Measurements from ENCODE around the gene PDE6B. TPM values are rescaled to one million over a fixed set of nuclear protein-coding genes. Genes with fewer than 3 reads are reported as not detected.

The PDE6B gene
- total RNA-seq, 3 donors from 2014 or later = 8.3 to 10.5 (median 10.3) TPM

DNA sequence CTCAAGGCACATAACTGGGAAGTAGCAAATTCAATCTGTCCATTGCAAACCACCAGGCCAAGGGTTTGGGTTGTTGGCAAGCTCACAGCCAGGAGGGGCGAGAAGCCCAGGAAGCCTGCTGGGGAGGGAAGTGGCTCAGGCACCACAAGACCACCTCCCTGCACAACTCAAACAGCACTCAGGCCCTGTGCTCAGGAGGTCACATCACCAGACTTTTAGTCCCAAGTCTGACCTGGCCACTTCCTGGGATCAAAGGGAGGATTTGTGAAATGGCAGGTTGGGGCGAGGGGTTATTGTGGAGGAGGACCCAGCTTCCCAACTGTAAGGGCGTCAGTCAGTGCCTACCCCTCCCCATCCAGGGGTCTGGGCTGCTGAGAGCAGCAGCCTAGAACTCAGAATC lies 46.4 kb downstream of the PDE6B start:
- DNase-seq (no peak), ATAC-seq (no peak)
- Mint-ChIP-seq H3K4me1 (ENCODE audit: low read depth) (peaks cover 10% of the 10 kb centered on the region), H3K4me3 (peak overlapping the region; percentile 21), H3K27me3 (ENCODE audit: low read depth) (no peaks in the 10 kb centered on the region), H3K9me3 (no peaks in the 10 kb centered on the region), H3K36me3 (ENCODE audit: insufficient read depth) (peaks cover 16% of the 10 kb centered on the region)

GRCh38 chr4:673349-674091 lies 48.1 kb downstream of the PDE6B start:
- no peaks in the 10 kb centered on the region for H3K9me3 Mint-ChIP-seq
- DNase-seq = no peak
- H3K4me1 Mint-ChIP-seq (ENCODE audit: low read depth) = peaks cover 10% of the 10 kb centered on the region
- no peak for ATAC-seq
- H3K36me3 Mint-ChIP-seq (ENCODE audit: insufficient read depth) = peaks cover 16% of the 10 kb centered on the region
- no peaks in the 10 kb centered on the region for H3K27me3 Mint-ChIP-seq (ENCODE audit: low read depth)
- H3K4me3 Mint-ChIP-seq = peak overlapping the region; percentile 86

GRCh38 chr4:674172-675035 lies 49.0 kb downstream of the PDE6B start, which contains the start of the genes ATP5ME and MYL5:
Gene ATP5ME, minus strand, starts transcription at chr4:674276. Its CDS starts 29 bp downstream, at chr4:674247.
Gene MYL5, plus strand, starts transcription at chr4:674542. Its CDS starts 3,485 bp downstream, at chr4:678027.
- peak within 1 kb of the TSS; percentile 86 for H3K4me3 Mint-ChIP-seq
- no peaks in the 10 kb centered on the region for H3K9me3 Mint-ChIP-seq
- peak; percentile 94 to 96 for ATAC-seq
- peaks cover 16% of the 10 kb centered on the region for H3K36me3 Mint-ChIP-seq (ENCODE audit: insufficient read depth)
- DNase-seq = peak; percentile 98
- H3K27me3 Mint-ChIP-seq (ENCODE audit: low read depth) = no peaks in the 10 kb centered on the region
- H3K4me1 Mint-ChIP-seq (ENCODE audit: low read depth) = peaks cover 10% of the 10 kb centered on the region

DNA sequence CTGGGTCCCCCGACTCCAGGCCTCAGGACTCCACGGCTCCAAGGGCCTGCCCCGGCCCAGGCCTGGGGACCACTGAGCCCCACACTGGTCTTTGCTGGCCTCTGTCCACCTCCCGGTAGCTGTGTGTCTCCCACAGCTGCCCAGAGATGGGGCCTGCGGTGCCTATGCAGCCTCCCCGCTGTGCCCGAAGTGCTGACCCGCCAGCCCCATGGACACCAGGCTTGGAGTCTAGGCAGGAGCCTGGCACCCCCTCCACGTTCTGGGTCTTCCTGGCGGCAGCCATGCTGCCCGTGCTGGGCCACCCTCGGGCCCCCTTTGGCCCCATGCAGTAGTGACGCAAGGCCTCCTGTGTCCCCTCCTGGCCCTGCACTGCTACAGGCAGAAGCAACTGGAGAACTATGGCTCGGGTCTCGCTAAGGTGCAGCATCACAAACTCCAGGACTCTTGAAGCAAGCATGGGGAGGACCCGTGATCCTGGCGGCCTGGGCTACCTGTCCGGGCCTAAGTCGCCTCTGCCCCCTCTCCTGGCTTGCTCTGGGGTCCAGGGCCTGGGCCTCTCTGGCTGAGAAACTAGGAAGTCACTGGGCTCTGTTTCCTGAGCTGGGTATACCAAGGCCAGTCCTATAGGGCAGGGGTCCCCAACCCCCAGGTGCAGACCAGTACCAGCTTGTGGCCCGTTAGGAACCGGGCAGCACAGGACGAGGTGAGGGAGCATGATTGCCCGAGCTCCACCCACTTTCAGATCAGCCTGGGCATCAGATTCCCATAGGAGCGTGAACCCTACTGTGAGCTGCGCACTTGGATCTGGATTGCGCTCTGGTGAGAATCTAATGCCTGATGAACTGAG lies 49.9 kb downstream of the PDE6B start:
- DNase-seq = no peak

GRCh38 chr4:675980-676870 lies 50.9 kb downstream of the PDE6B start:
- peaks cover 8% of the 10 kb centered on the region for H3K36me3 Mint-ChIP-seq (ENCODE audit: insufficient read depth)
- no peak for DNase-seq
- no peaks in the 10 kb centered on the region for H3K27me3 Mint-ChIP-seq (ENCODE audit: low read depth)
- H3K4me1 Mint-ChIP-seq (ENCODE audit: low read depth) = peaks cover 18% of the 10 kb centered on the region
- H3K9me3 Mint-ChIP-seq = no peaks in the 10 kb centered on the region
- peak overlapping the region; percentile 86 for H3K4me3 Mint-ChIP-seq
- ATAC-seq = no peak

More for the DNA sequence above, 49.9 kb downstream of the PDE6B start:
- H3K4me1 Mint-ChIP-seq (ENCODE audit: low read depth) = peaks cover 11% of the 10 kb centered on the region
- peaks cover 16% of the 10 kb centered on the region for H3K36me3 Mint-ChIP-seq (ENCODE audit: insufficient read depth)
- H3K4me3 Mint-ChIP-seq = peak overlapping the region; percentile 86
- H3K27me3 Mint-ChIP-seq (ENCODE audit: low read depth) = no peaks in the 10 kb centered on the region
- ATAC-seq = peak; percentile 3 to 5
- H3K9me3 Mint-ChIP-seq = no peaks in the 10 kb centered on the region

DNA sequence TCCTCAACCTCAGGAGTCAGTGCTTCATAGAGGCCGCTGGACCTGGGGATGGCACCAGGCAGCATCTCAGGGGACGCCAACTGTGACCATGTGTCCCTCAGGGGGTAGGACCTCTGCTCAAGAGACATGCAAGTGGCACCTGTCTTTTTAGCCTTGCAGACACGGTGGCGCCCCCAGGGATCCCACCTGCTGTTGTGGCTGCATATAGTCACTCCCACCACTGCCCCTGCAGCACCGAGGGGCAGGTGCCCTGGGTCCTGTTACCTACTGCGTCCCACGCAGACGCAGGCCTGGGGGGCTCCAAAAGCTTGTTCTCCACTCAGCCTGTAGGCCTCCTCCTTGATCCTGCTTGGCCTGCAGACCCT lies 51.5 kb downstream of the PDE6B start:
- no peaks in the 10 kb centered on the region for H3K27me3 Mint-ChIP-seq (ENCODE audit: low read depth)
- no peaks in the 10 kb centered on the region for H3K9me3 Mint-ChIP-seq
- peaks cover 8% of the 10 kb centered on the region for H3K36me3 Mint-ChIP-seq (ENCODE audit: insufficient read depth)
- H3K4me3 Mint-ChIP-seq = no peak overlapping the region
- H3K4me1 Mint-ChIP-seq (ENCODE audit: low read depth) = peaks cover 18% of the 10 kb centered on the region
- DNase-seq = no peak
- ATAC-seq = no peak

DNA sequence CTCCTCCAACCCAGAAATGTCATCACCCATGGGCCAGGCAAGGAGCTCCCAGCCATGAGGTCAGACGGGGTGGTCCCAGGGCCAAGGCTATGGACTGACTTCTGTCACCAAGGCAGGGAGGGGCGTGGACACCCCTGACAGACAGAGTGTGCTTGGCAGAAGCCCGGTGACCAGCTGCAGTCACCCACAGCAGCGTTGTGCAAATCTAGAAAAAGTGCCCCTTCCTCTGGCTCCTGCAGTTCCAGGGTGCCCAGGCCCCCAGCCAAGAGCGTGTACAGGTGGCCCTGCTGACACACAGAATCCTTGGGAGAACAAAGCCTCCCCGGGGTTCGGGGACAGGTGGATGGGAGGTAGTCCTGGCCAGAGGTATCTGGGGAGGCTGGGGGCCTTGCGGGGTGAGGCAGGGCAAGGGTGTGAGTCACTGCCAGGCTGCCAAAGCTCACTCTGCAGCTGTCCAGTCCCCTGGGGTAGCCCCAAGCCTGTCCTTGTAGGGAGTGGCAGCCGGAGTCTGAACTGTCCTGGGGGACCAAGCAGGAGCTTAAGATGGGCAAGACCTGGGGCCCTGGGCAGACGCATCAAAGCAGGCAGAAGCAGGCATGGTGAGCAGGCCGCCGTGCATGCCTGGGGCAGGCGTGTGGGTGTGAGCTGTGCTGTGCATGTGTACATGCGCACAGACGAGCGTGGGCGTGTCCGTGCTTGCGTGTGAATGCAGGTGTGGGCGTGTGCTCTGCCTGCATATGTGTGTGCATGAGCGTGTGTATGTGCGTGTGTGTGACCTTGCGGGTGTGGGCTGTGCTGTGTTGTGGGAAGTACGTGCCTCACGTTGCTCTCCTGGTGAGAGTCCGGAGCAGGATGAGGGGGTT lies 52.3 kb downstream of the PDE6B start:
- no peak for DNase-seq

DNA sequence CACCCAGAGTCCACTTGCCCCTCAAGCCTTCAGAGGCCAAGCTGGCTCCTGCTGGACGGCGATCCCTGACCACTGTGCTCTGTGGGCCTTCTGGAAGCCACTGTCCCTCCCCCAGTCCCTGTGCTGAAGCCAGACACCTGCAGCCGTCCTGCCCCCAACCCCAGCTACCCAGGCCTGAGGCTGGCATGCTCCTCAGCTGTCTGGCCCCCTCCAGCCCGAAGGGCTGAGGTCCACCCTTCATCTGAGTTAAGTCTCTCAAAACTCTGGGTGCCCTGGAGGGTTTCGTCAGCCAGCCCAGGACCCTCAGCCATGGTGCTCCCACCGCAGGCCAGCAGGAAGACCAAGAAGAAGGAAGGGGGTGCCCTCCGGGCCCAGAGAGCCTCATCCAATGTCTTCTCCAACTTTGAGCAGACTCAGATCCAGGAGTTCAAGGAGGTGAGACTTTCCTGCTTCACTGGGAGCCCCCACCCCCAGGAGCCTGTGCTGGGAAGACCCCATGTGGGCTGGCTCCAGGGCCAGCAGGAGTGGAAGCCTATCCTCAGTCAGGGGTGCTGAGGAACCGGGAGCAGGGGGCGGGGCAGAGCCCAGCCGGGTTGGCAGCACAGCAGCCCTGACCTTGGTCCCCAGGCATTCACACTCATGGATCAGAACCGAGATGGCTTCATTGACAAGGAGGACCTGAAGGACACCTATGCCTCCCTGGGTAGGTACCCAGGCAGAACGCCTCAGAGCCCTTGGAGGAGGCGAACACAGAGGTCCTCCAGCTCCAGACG lies 53.1 kb downstream of the PDE6B start:
- no peaks in the 10 kb centered on the region for H3K9me3 Mint-ChIP-seq
- H3K4me3 Mint-ChIP-seq = no peak overlapping the region
- H3K27me3 Mint-ChIP-seq (ENCODE audit: low read depth) = no peaks in the 10 kb centered on the region
- H3K4me1 Mint-ChIP-seq (ENCODE audit: low read depth) = peaks cover 13% of the 10 kb centered on the region
- H3K36me3 Mint-ChIP-seq (ENCODE audit: insufficient read depth) = no peaks in the 10 kb centered on the region
- no peak for ATAC-seq
- DNase-seq = no peak

More for the DNA sequence above, 52.3 kb downstream of the PDE6B start:
- Mint-ChIP-seq H3K27me3 (ENCODE audit: low read depth) (no peaks in the 10 kb centered on the region), H3K4me1 (ENCODE audit: low read depth) (peaks cover 18% of the 10 kb centered on the region), H3K9me3 (no peaks in the 10 kb centered on the region), H3K36me3 (ENCODE audit: insufficient read depth) (peaks cover 4% of the 10 kb centered on the region), H3K4me3 (no peak overlapping the region)
- no peak for ATAC-seq

DNA sequence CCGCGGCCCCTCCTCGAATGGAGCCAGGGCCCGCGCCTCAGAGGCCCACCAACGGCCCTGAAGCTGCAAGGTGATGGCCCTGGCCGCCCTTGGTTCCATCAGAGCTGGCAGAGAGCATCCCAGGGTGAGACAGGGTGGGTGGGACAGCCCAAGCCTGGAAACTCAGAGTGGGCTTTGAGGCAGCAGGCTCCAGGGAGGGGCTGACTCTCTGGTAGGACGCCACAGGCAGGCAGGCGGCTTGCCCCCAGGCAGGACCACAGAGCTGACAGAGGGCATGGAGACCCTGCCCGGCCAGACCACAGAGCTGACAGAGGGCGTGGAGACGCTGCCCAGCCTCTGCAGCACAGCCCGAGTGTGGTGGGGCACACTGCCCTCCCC lies 53.7 kb downstream of the PDE6B start:
- no peaks in the 10 kb centered on the region for H3K36me3 Mint-ChIP-seq (ENCODE audit: insufficient read depth)
- H3K4me3 Mint-ChIP-seq = no peak overlapping the region
- H3K27me3 Mint-ChIP-seq (ENCODE audit: low read depth) = no peaks in the 10 kb centered on the region
- no peak for DNase-seq
- H3K4me1 Mint-ChIP-seq (ENCODE audit: low read depth) = peaks cover 16% of the 10 kb centered on the region
- no peak for ATAC-seq
- no peaks in the 10 kb centered on the region for H3K9me3 Mint-ChIP-seq

GRCh38 chr4:679629-680028 lies 54.3 kb downstream of the PDE6B start:
- H3K4me3 Mint-ChIP-seq = no peak overlapping the region
- no peaks in the 10 kb centered on the region for H3K36me3 Mint-ChIP-seq (ENCODE audit: insufficient read depth)
- peaks cover 16% of the 10 kb centered on the region for H3K4me1 Mint-ChIP-seq (ENCODE audit: low read depth)
- no peaks in the 10 kb centered on the region for H3K27me3 Mint-ChIP-seq (ENCODE audit: low read depth)
- ATAC-seq = no peak
- no peak for DNase-seq
- H3K9me3 Mint-ChIP-seq = no peaks in the 10 kb centered on the region

DNA sequence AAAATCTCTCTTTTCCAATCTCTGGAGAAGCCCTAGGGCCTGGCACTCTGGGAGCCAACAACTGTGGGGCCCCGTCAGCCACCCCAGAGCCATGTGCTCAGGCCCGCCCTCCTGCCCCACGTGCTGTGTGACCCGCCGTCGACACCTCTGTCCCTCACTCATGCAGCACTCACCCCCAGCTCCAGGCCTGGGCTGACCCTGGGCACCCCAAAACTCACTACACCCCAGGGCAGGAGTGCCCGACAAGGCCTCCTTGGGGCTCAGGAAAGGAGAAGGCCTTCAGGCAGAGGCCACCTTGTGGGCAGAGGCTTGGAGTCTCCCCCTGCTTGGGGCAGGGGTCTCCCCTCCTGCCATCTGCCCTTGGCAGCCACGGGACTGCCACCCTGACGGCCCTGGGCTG lies 54.7 kb downstream of the PDE6B start:
- ATAC-seq = no peak
- H3K4me1 Mint-ChIP-seq (ENCODE audit: low read depth) = peaks cover 16% of the 10 kb centered on the region
- H3K4me3 Mint-ChIP-seq = peak overlapping the region; percentile 71
- H3K36me3 Mint-ChIP-seq (ENCODE audit: insufficient read depth) = no peaks in the 10 kb centered on the region
- no peak for DNase-seq
- H3K27me3 Mint-ChIP-seq (ENCODE audit: low read depth) = no peaks in the 10 kb centered on the region
- no peaks in the 10 kb centered on the region for H3K9me3 Mint-ChIP-seq

- DNase-seq (no peak), ATAC-seq (peak; percentile 6 to 11)
- H3K9me3 Mint-ChIP-seq = no peaks in the 10 kb centered on the region
- no peaks in the 10 kb centered on the region for H3K27me3 Mint-ChIP-seq (ENCODE audit: low read depth)
- H3K4me1 Mint-ChIP-seq (ENCODE audit: low read depth) = peaks cover 16% of the 10 kb centered on the region
- H3K4me3 Mint-ChIP-seq = peak overlapping the region; percentile 71
- no peaks in the 10 kb centered on the region for H3K36me3 Mint-ChIP-seq (ENCODE audit: insufficient read depth)
Observed at GRCh38 chr4:680551-680927, 55.2 kb downstream of the PDE6B start.

Data from activated T-cell treated with anti-CD3 and anti-CD28 coated beads, Interleukin-2, amount 50 U/mL, for 4 hours (primary cell).